Measurements from ENCODE around the gene CREB3L1. TPM values are rescaled to one million over a fixed set of nuclear protein-coding genes. Genes with fewer than 3 reads are reported as not detected.
A peak's percentile ranks its signal among the peaks of the same experiment; 100 is the strongest.

The CREB3L1 gene
- polyA plus RNA-seq, 1 experiment = 39.4 TPM

DNA sequence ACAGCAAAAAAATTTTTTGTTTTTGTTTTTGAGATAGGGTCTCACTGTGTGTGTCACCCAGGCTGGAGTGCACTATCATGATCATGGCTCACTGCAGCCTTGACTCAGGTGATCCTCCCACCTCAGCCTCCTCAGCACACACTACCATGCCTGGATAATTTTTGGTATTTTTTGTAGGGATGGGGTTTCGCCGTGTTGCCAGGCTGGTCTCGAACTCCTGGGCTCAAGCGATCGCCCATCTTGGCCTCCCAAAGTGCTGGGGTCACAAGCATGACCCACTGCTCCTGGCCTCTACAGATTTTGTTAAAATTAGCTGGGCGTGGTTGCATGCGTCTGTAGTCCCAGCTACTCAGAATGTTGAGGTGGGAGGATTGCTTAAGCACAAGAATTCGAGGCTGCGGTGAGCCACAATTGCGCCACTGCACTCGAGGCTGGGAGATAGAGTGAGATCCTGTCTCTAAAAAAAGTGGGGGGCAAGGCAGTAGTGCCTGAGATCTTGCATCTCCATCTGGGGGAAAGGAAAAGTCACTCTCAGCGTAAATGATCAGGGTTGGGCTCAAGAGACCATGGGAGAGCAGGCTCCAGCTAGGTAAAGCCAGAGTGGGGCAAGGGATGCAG lies 59.2 kb downstream of the CREB3L1 start:
- no peak overlapping the region for H3K4me3 ChIP-seq (ENCODE audit: low read depth, low read length)
- no peaks in the 10 kb centered on the region for H3K36me3 ChIP-seq (ENCODE audit: control insufficient read depth, insufficient read depth, low read length)
- no peak for DNase-seq (ENCODE audit: low read depth)
- TF ChIP-seq, protein P1, sequence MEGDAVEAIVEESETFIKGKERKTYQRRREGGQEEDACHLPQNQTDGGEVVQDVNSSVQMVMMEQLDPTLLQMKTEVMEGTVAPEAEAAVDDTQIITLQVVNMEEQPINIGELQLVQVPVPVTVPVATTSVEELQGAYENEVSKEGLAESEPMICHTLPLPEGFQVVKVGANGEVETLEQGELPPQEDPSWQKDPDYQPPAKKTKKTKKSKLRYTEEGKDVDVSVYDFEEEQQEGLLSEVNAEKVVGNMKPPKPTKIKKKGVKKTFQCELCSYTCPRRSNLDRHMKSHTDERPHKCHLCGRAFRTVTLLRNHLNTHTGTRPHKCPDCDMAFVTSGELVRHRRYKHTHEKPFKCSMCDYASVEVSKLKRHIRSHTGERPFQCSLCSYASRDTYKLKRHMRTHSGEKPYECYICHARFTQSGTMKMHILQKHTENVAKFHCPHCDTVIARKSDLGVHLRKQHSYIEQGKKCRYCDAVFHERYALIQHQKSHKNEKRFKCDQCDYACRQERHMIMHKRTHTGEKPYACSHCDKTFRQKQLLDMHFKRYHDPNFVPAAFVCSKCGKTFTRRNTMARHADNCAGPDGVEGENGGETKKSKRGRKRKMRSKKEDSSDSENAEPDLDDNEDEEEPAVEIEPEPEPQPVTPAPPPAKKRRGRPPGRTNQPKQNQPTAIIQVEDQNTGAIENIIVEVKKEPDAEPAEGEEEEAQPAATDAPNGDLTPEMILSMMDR (IDR thresholded peaks at IDR 0.05; ENCODE audit: insufficient read depth, low read depth, low read length) = no peak
- H3K27me3 ChIP-seq (ENCODE audit: control insufficient read depth, insufficient read depth, low read length) = peaks cover 16% of the 10 kb centered on the region
- POLR2A ChIA-PET = no interaction called here
- CTCF ChIA-PET = no interaction called here

DNA sequence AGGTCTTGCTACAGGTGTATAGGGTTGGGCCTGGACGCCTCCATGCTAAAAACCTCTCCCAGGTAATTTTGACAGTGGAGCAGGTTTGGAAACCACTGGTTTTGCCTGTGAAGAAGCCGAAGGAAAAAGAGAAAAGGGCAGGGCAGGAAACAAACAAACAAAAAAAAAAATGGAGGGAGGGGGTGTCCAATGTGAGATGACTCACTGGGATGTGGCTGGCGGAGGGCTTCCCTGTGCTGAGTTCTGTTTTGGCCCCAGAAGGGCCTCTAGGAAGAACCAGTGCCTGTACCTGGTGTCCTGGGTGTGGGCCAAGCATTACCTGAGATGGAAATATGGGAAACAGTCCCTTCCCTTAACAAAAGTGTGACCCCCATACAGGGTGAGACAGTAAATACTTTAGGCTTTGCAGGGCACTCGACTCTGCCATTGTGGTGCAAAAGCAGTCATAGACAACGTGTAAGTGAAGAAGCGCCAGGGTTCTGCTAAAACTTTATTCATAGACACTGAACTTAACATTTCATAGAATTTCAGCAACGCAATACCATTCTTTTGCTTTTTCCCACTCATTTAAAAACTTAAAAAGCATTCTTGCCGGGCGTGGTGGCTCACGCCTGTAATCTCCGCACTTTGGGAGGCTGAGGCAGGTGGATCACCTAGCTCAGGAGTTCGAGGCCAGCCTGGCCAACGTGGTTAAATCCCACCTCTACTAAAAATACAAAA lies 60.3 kb downstream of the CREB3L1 start:
- POLR2A ChIA-PET = no interaction called here
- Histone ChIP-seq H3K36me3 (ENCODE audit: control insufficient read depth, insufficient read depth, low read length) (no peaks in the 10 kb centered on the region), H3K27me3 (ENCODE audit: control insufficient read depth, insufficient read depth, low read length) (peaks cover 7% of the 10 kb centered on the region), H3K4me3 (ENCODE audit: low read depth, low read length) (no peak overlapping the region)
- TF ChIP-seq, protein P1 (IDR thresholded peaks at IDR 0.05; ENCODE audit: insufficient read depth, low read depth, low read length) = no peak
- CTCF ChIA-PET = interaction anchor here (1.0 kb wide), 1 partner anchor 14 kb away, joined by 3 read pairs; no protein-coding TSS in a partner anchor
- no peak for DNase-seq (ENCODE audit: low read depth)

DNA sequence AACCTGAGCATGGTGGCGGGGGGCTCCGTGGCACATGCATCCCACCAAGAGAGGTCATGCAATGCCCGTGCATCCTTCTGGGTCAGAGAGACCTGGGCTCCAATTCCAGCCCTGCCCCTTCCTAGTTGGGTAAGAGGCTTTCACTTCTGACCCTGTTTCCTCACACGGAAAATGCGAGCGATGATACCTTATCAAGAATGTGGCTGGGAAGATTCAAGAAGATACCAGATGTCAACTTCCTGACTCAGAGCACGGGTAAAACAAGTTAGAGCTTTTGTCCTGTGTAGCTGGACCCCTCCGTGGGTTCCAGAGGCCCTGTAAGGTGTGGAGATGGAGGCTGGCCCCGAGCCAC lies 61.1 kb downstream of the CREB3L1 start:
- H3K4me3 ChIP-seq (ENCODE audit: low read depth, low read length) = no peak overlapping the region
- ChIA-PET POLR2A (no interaction called here), CTCF (interaction anchor here (0.9 to 2.3 kb wide), 7 partner anchors 9 to 66 kb away, joined by 3 to 9 read pairs (median 4); partner anchors contain the start of gene DGKZ)
- H3K27me3 ChIP-seq (ENCODE audit: control insufficient read depth, insufficient read depth, low read length) = peaks cover 4% of the 10 kb centered on the region
- TF ChIP-seq, protein P1 (IDR thresholded peaks at IDR 0.05; ENCODE audit: insufficient read depth, low read depth, low read length) = no peak
- DNase-seq (ENCODE audit: low read depth) = no peak
- no peaks in the 10 kb centered on the region for H3K36me3 ChIP-seq (ENCODE audit: control insufficient read depth, insufficient read depth, low read length)

DNA sequence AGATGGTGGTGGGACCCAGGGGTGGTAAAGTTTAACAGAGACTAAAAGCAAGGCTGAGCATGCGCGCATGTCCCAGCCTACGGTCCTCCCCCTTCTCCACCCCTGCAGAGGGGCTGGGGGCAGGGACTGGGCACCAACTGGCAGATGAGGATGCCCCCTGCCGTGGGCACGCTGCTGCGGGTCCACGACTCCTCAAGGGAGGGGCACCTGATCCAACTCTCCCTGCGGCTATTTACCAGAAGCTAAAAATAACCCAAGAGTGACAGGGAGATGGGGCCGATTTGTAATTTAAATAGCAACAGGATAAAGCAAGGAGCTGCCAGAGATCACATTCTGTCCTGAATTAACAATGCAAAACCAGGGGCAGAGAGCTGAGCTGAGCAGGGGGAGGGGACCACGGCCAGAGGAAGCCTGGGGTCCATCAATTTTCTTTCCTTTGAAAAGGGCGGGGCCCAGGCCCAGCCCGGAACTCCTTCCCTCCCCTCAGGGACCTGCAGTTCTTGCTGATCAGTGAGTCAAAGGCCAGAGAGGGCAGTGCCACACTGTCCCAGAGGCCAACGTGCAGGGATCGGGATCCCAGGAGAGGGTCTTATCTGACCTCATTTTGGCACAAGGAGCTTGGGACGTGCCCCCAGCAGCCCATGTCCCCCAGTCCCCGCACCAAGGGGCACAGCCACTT lies 61.7 kb downstream of the CREB3L1 start:
- Histone ChIP-seq H3K4me3 (ENCODE audit: low read depth, low read length) (no peak overlapping the region), H3K27me3 (ENCODE audit: control insufficient read depth, insufficient read depth, low read length) (0 out of 2 replicates have a peak, but pooled peaks cover 1% of the 10 kb centered on the region), H3K36me3 (ENCODE audit: control insufficient read depth, insufficient read depth, low read length) (no peaks in the 10 kb centered on the region)
- DNase-seq (ENCODE audit: low read depth) = no peak
- TF ChIP-seq, protein P1 (IDR thresholded peaks at IDR 0.05; ENCODE audit: insufficient read depth, low read depth, low read length) = 0 out of 2 replicates have a peak, but pooled peaks have one; percentile 1
- ChIA-PET CTCF (interaction anchor here (0.9 to 2.3 kb wide), 9 partner anchors 9 to 67 kb away, joined by 3 to 9 read pairs (median 4); partner anchors contain the start of gene DGKZ), POLR2A (no interaction called here)

DNA sequence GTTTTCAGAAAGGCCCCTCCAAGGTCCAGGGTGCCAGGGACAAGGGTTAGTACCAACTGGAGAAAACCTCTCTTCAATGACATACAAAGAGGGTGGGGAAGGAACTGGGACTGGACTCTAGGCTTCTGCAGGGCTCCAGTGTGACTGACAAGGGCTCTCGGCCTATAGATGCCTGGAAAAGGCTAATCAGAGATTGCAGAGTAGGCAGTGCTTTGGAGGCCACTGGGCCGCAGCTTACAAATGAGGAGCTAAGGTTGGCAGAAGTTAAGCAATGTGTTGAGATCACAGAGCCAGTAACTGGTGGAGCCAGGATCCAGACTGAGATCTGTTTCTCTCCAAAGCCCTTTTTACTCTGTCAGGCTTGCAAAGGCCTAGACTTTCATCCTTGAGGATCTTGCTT lies 62.4 kb downstream of the CREB3L1 start:
- ChIA-PET POLR2A (no interaction called here), CTCF (interaction anchor here (1.1 to 2.3 kb wide), 5 partner anchors 12 to 30 kb away, joined by 3 to 9 read pairs (median 4); no protein-coding TSS in a partner anchor)
- Histone ChIP-seq H3K36me3 (ENCODE audit: control insufficient read depth, insufficient read depth, low read length) (no peaks in the 10 kb centered on the region), H3K4me3 (ENCODE audit: low read depth, low read length) (no peak overlapping the region), H3K27me3 (ENCODE audit: control insufficient read depth, insufficient read depth, low read length) (no peaks in the 10 kb centered on the region)
- no peak for DNase-seq (ENCODE audit: low read depth)
- TF ChIP-seq, protein P1 (IDR thresholded peaks at IDR 0.05; ENCODE audit: insufficient read depth, low read depth, low read length) = no peak
